Endodermal cell (in vitro differentiated cells): ENCODE measurements around the gene PPP3CB. TPM values are rescaled to one million over a fixed set of nuclear protein-coding genes. Genes with fewer than 3 reads are reported as not detected.

ENCODE experiments used
- DNase-seq: peaks from one replicate; pipeline ENCODE4 v3.0.0-alpha.2; 2017
- H3K27ac ChIP-seq: 2 replicates; pipeline ENCODE4 v1.5.1; 2013; ENCODE audit warnings: mild to moderate bottlenecking, low read depth, low read length, moderate library complexity
- H3K27me3 ChIP-seq: 2 replicates; pipeline ENCODE4 v1.6.1; 2013; ENCODE audit warnings: mild to moderate bottlenecking, low read length, moderate library complexity; ENCODE audit not compliant: insufficient read depth, control insufficient read depth, poor library complexity, severe bottlenecking
- H3K36me3 ChIP-seq: 2 replicates; pipeline ENCODE4 v1.7.0; 2013; ENCODE audit warnings: mild to moderate bottlenecking, low read length, moderate library complexity; ENCODE audit not compliant: control insufficient read depth, insufficient read depth
- H3K4me1 ChIP-seq: one replicate; pipeline ENCODE4 v1.7.0; 2013; ENCODE audit warnings: low read length; ENCODE audit not compliant: control insufficient read depth, insufficient read depth
- H3K4me3 ChIP-seq: 2 replicates; pipeline ENCODE4 v1.5.1; 2013; ENCODE audit warnings: mild to moderate bottlenecking, low read length, moderate library complexity
- H3K9ac ChIP-seq: 2 replicates; pipeline ENCODE4 v1.6.1; 2013; ENCODE audit warnings: mild to moderate bottlenecking, low read length, moderate library complexity; ENCODE audit not compliant: poor library complexity, severe bottlenecking; ENCODE audit errors: extremely low read depth
- H3K9me3 ChIP-seq: 2 replicates; pipeline ENCODE4 v1.6.1; 2013; ENCODE audit warnings: mild to moderate bottlenecking, low read length, moderate library complexity; ENCODE audit not compliant: control insufficient read depth
- H3K27ac Mint-ChIP-seq: 2 replicates; pipeline ENCODE4 v1.8.0; 2020; ENCODE audit warnings: mixed read lengths
- H3K27me3 Mint-ChIP-seq: 2 replicates; pipeline ENCODE4 v1.8.0; 2021; ENCODE audit warnings: mild to moderate bottlenecking, mixed read lengths; ENCODE audit not compliant: insufficient read depth
- H3K36me3 Mint-ChIP-seq: 2 replicates; pipeline ENCODE4 v1.8.0; 2020; ENCODE audit warnings: low read depth, mixed read lengths
- H3K4me1 Mint-ChIP-seq: 2 replicates; pipeline ENCODE4 v1.8.0; 2020; ENCODE audit warnings: mixed read lengths
- H3K4me3 Mint-ChIP-seq: 2 replicates; pipeline ENCODE4 v1.8.0; 2020; ENCODE audit warnings: mild to moderate bottlenecking, moderate library complexity, mixed read lengths
- H3K9me3 Mint-ChIP-seq: 2 replicates; pipeline ENCODE4 v1.8.0; 2020; ENCODE audit warnings: mild to moderate bottlenecking, mixed read lengths
- WGBS, 2 experiments: methylation state at CpG; one replicate each; pipeline versions ENCODE4 v1.1.5 to v1.1.7; 2013; ENCODE audit warnings: missing lambda C conversion rate in 2 of 2, mixed read lengths in 1 of 2; ENCODE audit not compliant: insufficient coverage in 1 of 2, insufficient read length in 1 of 2; 5-methylcytosine and 5-hydroxymethylcytosine counted together
- total RNA-seq, 2 donors: library from RNA; stranded (reverse); fragmentation: NEBNext Ultra II Directional in 1 of 2; extraction: Animal tissue kit (Norgen Biotek cat#: 25700) in 1 of 2; gene quantifications; 2 replicates in 1 of 2; 3 replicates in 1 of 2; pipeline ENCODE4 v1.2.1, GENCODE V29; 2021
- TF ChIP-seq, protein P1 (sequence below): fragments of 200-600 bp; sonication (generic); conservative IDR thresholded peaks from 2 replicates; pipeline ENCODE4 v1.5.0; 2021; ENCODE audit warnings: antibody characterized with exemption, mild to moderate bottlenecking

Gene PPP3CB
- total RNA-seq, 2 donors from 2014 or later = 39.2 to 40.2 TPM

DNA sequence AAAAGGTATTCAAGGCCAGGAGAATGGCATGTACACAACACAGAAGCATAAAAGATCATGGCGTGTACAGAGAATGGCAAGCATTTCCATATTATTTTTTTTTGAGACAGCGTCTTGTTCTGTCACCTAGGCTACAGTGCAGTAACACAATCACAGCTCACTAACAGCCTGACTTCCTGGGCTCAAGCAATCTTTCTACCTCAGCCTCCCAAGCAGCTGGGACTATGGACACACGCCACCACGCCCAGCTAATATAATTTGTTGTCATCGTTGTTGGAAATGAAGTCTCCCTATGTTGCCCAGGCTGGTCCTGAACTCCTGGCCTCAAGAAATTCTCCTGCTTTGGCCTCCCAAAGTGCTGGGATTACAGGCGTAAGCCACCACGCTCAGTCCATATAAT is 109.2 kb downstream of the PPP3CB start:
- Histone ChIP-seq H3K4me3 (no peak overlapping the region), H3K4me1 (no peaks in the 10 kb centered on the region), H3K27me3 (no peaks in the 10 kb centered on the region), H3K9me3 (no peaks in the 10 kb centered on the region), H3K36me3 (peaks cover 87% of the 10 kb centered on the region), H3K27ac (no peak overlapping the region), H3K9ac (no peak overlapping the region)
- whole genome bisulfite sequencing, 2 experiments = 94% methylated on average over 6 to 7 of the region's 7 CpGs
- no peak for DNase-seq
- TF ChIP-seq, protein P1, sequence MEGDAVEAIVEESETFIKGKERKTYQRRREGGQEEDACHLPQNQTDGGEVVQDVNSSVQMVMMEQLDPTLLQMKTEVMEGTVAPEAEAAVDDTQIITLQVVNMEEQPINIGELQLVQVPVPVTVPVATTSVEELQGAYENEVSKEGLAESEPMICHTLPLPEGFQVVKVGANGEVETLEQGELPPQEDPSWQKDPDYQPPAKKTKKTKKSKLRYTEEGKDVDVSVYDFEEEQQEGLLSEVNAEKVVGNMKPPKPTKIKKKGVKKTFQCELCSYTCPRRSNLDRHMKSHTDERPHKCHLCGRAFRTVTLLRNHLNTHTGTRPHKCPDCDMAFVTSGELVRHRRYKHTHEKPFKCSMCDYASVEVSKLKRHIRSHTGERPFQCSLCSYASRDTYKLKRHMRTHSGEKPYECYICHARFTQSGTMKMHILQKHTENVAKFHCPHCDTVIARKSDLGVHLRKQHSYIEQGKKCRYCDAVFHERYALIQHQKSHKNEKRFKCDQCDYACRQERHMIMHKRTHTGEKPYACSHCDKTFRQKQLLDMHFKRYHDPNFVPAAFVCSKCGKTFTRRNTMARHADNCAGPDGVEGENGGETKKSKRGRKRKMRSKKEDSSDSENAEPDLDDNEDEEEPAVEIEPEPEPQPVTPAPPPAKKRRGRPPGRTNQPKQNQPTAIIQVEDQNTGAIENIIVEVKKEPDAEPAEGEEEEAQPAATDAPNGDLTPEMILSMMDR = no peak
- H3K36me3 Mint-ChIP-seq = peaks cover 67% of the 10 kb centered on the region
- H3K4me1 Mint-ChIP-seq = no peaks in the 10 kb centered on the region
- H3K27ac Mint-ChIP-seq = no peak overlapping the region
- H3K4me3 Mint-ChIP-seq = no peak overlapping the region
- no peaks in the 10 kb centered on the region for H3K27me3 Mint-ChIP-seq
- H3K9me3 Mint-ChIP-seq = no peaks in the 10 kb centered on the region

Other genes starting within 250 kb of the PPP3CB start
- gene DNAJC9, start 248.8 kb downstream of the PPP3CB start, total RNA-seq = 10 to 100 TPM; 33.3 to 37.1 TPM
- gene MRPS16, start 243.4 kb downstream of the PPP3CB start, total RNA-seq = 100 to 1,000 TPM in 1 of 2 donors, 10 to 100 TPM in 1; 100.0 to 104 TPM
- under 1 TPM; 0.58 to 0.77 TPM for gene CFAP70, start 137.2 kb downstream of the PPP3CB start, total RNA-seq
- gene ANXA7, start 82.0 kb downstream of the PPP3CB start, total RNA-seq = 10 to 100 TPM; 69.2 to 82.3 TPM
- gene MSS51, start 62.5 kb downstream of the PPP3CB start, total RNA-seq = 1 to 10 TPM; 3.9 to 4.0 TPM
- gene USP54, start 95.3 kb upstream of the PPP3CB start, total RNA-seq = 100 to 1,000 TPM in 1 of 2 donors, 10 to 100 TPM in 1; 89.5 to 110 TPM
- 1 to 10 TPM; 1.6 to 2.4 TPM for gene MYOZ1, start 145.4 kb upstream of the PPP3CB start, total RNA-seq
- under 1 TPM; 0.11 to 0.20 TPM for gene SYNPO2L, start 160.0 kb upstream of the PPP3CB start, total RNA-seq
- 10 to 100 TPM; 10.1 to 13.8 TPM for gene AGAP5, start 202.1 kb upstream of the PPP3CB start, total RNA-seq
- gene SEC24C, start 248.3 kb upstream of the PPP3CB start, total RNA-seq = 10 to 100 TPM; 63.2 to 71.4 TPM